Measurements from ENCODE around the gene TRIM41. TPM values are rescaled to one million over a fixed set of nuclear protein-coding genes. Genes with fewer than 3 reads are reported as not detected.
"Not testable (repeated sequence)": the region's sequence is repeated elsewhere in the genome, so short reads cannot be mapped to it uniquely, and the experiment has no call there.

The TRIM41 gene
- total RNA-seq, 1 donor: 12.7 TPM

GRCh38 chr5:181212934-181213333 is 10.1 kb upstream of the TRIM41 start:
- DNase-seq (ENCODE audit: low read depth): no peak
- H3K4me3 ChIP-seq (ENCODE audit: low read depth, low read length): no peak overlapping the region
- no peak for TF ChIP-seq CTCF (IDR thresholded peaks at IDR 0.05; ENCODE audit: insufficient read depth, low read length)

GRCh38 chr5:181214249-181214648 is 8.8 kb upstream of the TRIM41 start:
- DNase-seq (ENCODE audit: low read depth); H3K4me3 ChIP-seq (ENCODE audit: low read depth, low read length): not testable (repeated sequence)

- no peak for TF ChIP-seq CTCF (IDR thresholded peaks at IDR 0.05; ENCODE audit: insufficient read depth, low read length)
- no peak for DNase-seq (ENCODE audit: low read depth)
Observed at GRCh38 chr5:181215997-181216989, 6.8 kb upstream of the TRIM41 start.

GRCh38 chr5:181217111-181217802 is 5.8 kb upstream of the TRIM41 start:
- H3K4me3 ChIP-seq (ENCODE audit: low read depth, low read length): peak overlapping the region; percentile 52
- TF ChIP-seq CTCF (IDR thresholded peaks at IDR 0.05; ENCODE audit: insufficient read depth, low read length): peak; percentile 8
- DNase-seq (ENCODE audit: low read depth): peak; percentile 39

More at GRCh38 chr5:181215997-181216989, 6.8 kb upstream of the TRIM41 start:
- peak overlapping the region; percentile 19 for H3K4me3 ChIP-seq (ENCODE audit: low read depth, low read length)

- peak overlapping the region; percentile 52 for H3K4me3 ChIP-seq (ENCODE audit: low read depth, low read length)
- TF ChIP-seq CTCF (IDR thresholded peaks at IDR 0.05; ENCODE audit: insufficient read depth, low read length): no peak
- no peak for DNase-seq (ENCODE audit: low read depth)
Observed at GRCh38 chr5:181217803-181218062, 5.3 kb upstream of the TRIM41 start.

GRCh38 chr5:181218795-181219124 is 4.3 kb upstream of the TRIM41 start:
- DNase-seq (ENCODE audit: low read depth): no peak
- no peak for TF ChIP-seq CTCF (IDR thresholded peaks at IDR 0.05; ENCODE audit: insufficient read depth, low read length)
- peak overlapping the region; percentile 40 for H3K4me3 ChIP-seq (ENCODE audit: low read depth, low read length)

All from fibroblast of the aortic adventitia (primary cell).